HepG2 (cell line): Measurements from ENCODE around the gene MLLT10. TPM values are rescaled to one million over a fixed set of nuclear protein-coding genes. Genes with fewer than 3 reads are reported as not detected.
A peak's percentile ranks its signal among the peaks of the same experiment; 100 is the strongest.

ENCODE experiments used
- CCDC6 ChIP-seq: sonication (generic); formaldehyde crosslinking; IDR thresholded peaks from 2 replicates; pipeline ENCODE4 v1.8.1; 2022; ENCODE audit warnings: mild to moderate bottlenecking, missing genetic modification reagents, moderate library complexity
- ELF1 ChIP-seq: sonication (generic); formaldehyde crosslinking; IDR thresholded peaks from 2 replicates; pipeline ENCODE4 v1.4.0; 2020; ENCODE audit warnings: missing genetic modification reagents
- FOXA3 ChIP-seq: IDR thresholded peaks from 2 replicates; pipeline ENCODE4 v1.6.1; 2016; ENCODE audit warnings: missing genetic modification reagents, missing compliant biosample characterization
- GMEB1 ChIP-seq: sonication (generic); formaldehyde crosslinking; IDR thresholded peaks from 2 replicates; pipeline ENCODE4 v1.5.1; 2020; ENCODE audit warnings: missing genetic modification reagents, mild to moderate bottlenecking, borderline replicate concordance
- MAZ ChIP-seq, 2 experiments: sonication (generic) in 1 of 2; formaldehyde crosslinking in 1 of 2; IDR thresholded peaks; 2 replicates each; pipeline versions ENCODE4 v1.5.0 to v1.6.1; 2012 to 2020; ENCODE audit warnings: low read depth in 2 of 2, mild to moderate bottlenecking in 2 of 2, borderline replicate concordance in 1 of 2, improper control_type of control experiment in 1 of 2, low read length in 1 of 2, missing genetic modification reagents in 1 of 2, moderate library complexity in 1 of 2
- PCBP1 ChIP-seq: fragments of 200-400 bp; formaldehyde crosslinking; IDR thresholded peaks from 2 replicates; pipeline ENCODE4 v1.6.1; 2017; ENCODE audit warnings: mild to moderate bottlenecking, low read depth, low read length, borderline replicate concordance
- PITX1 ChIP-seq: sonication (generic); formaldehyde crosslinking; IDR thresholded peaks from 2 replicates; pipeline ENCODE4 v1.5.1; 2020; ENCODE audit warnings: mild to moderate bottlenecking, missing genetic modification reagents
- RFX3 ChIP-seq: IDR thresholded peaks from 2 replicates; pipeline ENCODE4 v1.6.1; 2016; ENCODE audit warnings: missing biosample characterization, missing genetic modification reagents
- SAP130 ChIP-seq: IDR thresholded peaks from 2 replicates; pipeline ENCODE4 v1.6.1; 2016; ENCODE audit warnings: low read depth
- ZC3H4 ChIP-seq: sonication (generic); formaldehyde crosslinking; IDR thresholded peaks from 2 replicates; pipeline ENCODE4 v1.4.0; 2020; ENCODE audit warnings: missing genetic modification reagents, borderline replicate concordance
- ZFP91 ChIP-seq: sonication (generic); formaldehyde crosslinking; IDR thresholded peaks from 2 replicates; pipeline ENCODE4 v1.9.0; 2022; ENCODE audit warnings: missing genetic modification reagents, mild to moderate bottlenecking, borderline replicate concordance
- ZKSCAN1 ChIP-seq: fragments of 150-350 bp; IDR thresholded peaks from 2 replicates; pipeline ENCODE4 v1.6.1; 2014; ENCODE audit warnings: low read length
- ZNF136 ChIP-seq: sonication (generic); formaldehyde crosslinking; IDR thresholded peaks from 2 replicates; pipeline ENCODE4 v1.8.1; 2022; ENCODE audit warnings: low read depth, mild to moderate bottlenecking, moderate library complexity, missing genetic modification reagents
- ZNF296 ChIP-seq: sonication (generic); formaldehyde crosslinking; conservative IDR thresholded peaks from 2 replicates; pipeline ENCODE4 v1.5.0; 2020; ENCODE audit warnings: mild to moderate bottlenecking, missing genetic modification reagents
- ZNF333 ChIP-seq: sonication (generic); formaldehyde crosslinking; IDR thresholded peaks from 2 replicates; pipeline ENCODE4 v1.4.0; 2020; ENCODE audit warnings: mild to moderate bottlenecking, missing genetic modification reagents, borderline replicate concordance
- ZNF354B ChIP-seq: sonication (generic); formaldehyde crosslinking; IDR thresholded peaks from 2 replicates; pipeline ENCODE4 v1.8.0; 2022; ENCODE audit warnings: mild to moderate bottlenecking, missing genetic modification reagents
- ZNF570 ChIP-seq: sonication (generic); formaldehyde crosslinking; IDR thresholded peaks from 2 replicates; pipeline ENCODE4 v1.4.0; 2020; ENCODE audit warnings: mild to moderate bottlenecking, missing genetic modification reagents, borderline replicate concordance
- ZNF691 ChIP-seq: sonication (generic); formaldehyde crosslinking; IDR thresholded peaks from 2 replicates; pipeline ENCODE4 v1.4.0; 2020; ENCODE audit warnings: missing genetic modification reagents, low read depth, mild to moderate bottlenecking, borderline replicate concordance
- ZNF839 ChIP-seq: sonication (generic); formaldehyde crosslinking; IDR thresholded peaks from 2 replicates; pipeline ENCODE4 v1.4.0; 2020; ENCODE audit warnings: missing genetic modification reagents, mild to moderate bottlenecking, borderline replicate concordance
- ZNF850 ChIP-seq: sonication (generic); formaldehyde crosslinking; conservative IDR thresholded peaks from 2 replicates; pipeline ENCODE4 v1.9.0; 2021; ENCODE audit warnings: mild to moderate bottlenecking, missing genetic modification reagents
- ZUFSP ChIP-seq: sonication (generic); formaldehyde crosslinking; IDR thresholded peaks from 2 replicates; pipeline ENCODE4 v1.9.0; 2021; ENCODE audit warnings: missing genetic modification reagents, mild to moderate bottlenecking, borderline replicate concordance
- polyA plus RNA-seq, 8 experiments: library from polyadenylated mRNA; depleted of rRNA in 3 of 8; stranded (reverse) in 7 of 8; unstranded in 1 of 8; fragments of >200 nt; fragmentation: Illumina TruSeq in 4 of 8; extraction: Trizol in 4 of 8; gene quantifications; 2 replicates each; pipeline versions ENCODE4 v1.2.1 to v1.2.3, GENCODE V29; 2011 to 2016; ENCODE audit warnings: low read depth in 4 of 8, missing spikeins in 1 of 8, mixed read lengths in 1 of 8; ENCODE audit not compliant: insufficient read depth in 1 of 8
- total RNA-seq, 5 experiments: library from RNA; depleted of rRNA; stranded (reverse); fragments of >200 nt; fragmentation: Illumina TruSeq; extraction: Trizol; gene quantifications; 2 replicates each; pipeline ENCODE4 v1.2.3, GENCODE V29; 2016; ENCODE audit warnings: low read depth in 1 of 5

Gene MLLT10
- total and polyA plus RNA-seq, 2 of the 13 experiments (the other 11 are each of a cell fraction or from before 2014, with no cell fraction given) = 51.3 to 84.1 TPM

GRCh38 chr10:21496343-21497176 lies 37.5 kb upstream of the MLLT10 start (continued):
- TF ChIP-seq MAZ (IDR thresholded peaks at IDR 0.05; ENCODE audit: borderline replicate concordance, low read depth, low read length) = no peak; the same call in 1 of the 2 replicates
- no peak; the same call in 1 of the 2 replicates for TF ChIP-seq MAZ (CRISPR knock-in tag; IDR thresholded peaks at IDR 0.05; ENCODE audit: low read depth)
- no peak for TF ChIP-seq ZNF850
- TF ChIP-seq ZKSCAN1 = no peak
- peak; percentile 68 for TF ChIP-seq GMEB1
- TF ChIP-seq PCBP1 = no peak; the same call in 1 of the 2 replicates
- TF ChIP-seq ZNF839 = no peak
- TF ChIP-seq CCDC6 (CRISPR knock-in tag) = no peak; the same call in 1 of the 2 replicates
- no peak for TF ChIP-seq SAP130 (CRISPR knock-in tag)
- TF ChIP-seq ZNF136 (CRISPR knock-in tag) = 0 out of 2 replicates have a peak, but pooled peaks have one; percentile 79
- TF ChIP-seq ZUFSP (CRISPR knock-in tag) = no peak
- no peak for TF ChIP-seq ZNF570 (CRISPR knock-in tag)
- TF ChIP-seq ELF1 (CRISPR knock-in tag) = no peak
- no peak for TF ChIP-seq RFX3 (CRISPR knock-in tag)
- no peak for TF ChIP-seq ZNF354B (CRISPR knock-in tag)
- peak; percentile 94; the same call in 1 of the 2 replicates for TF ChIP-seq ZFP91 (CRISPR knock-in tag)
- no peak for TF ChIP-seq ZNF691 (CRISPR knock-in tag)
- peak; percentile 70; the same call in 1 of the 2 replicates for TF ChIP-seq PITX1
- no peak for TF ChIP-seq ZNF296 (CRISPR knock-in tag)
- no peak for TF ChIP-seq FOXA3
- peak; percentile 93; the same call in 1 of the 2 replicates for TF ChIP-seq ZC3H4 (CRISPR knock-in tag)
- peak; percentile 83 for TF ChIP-seq ZNF333 (CRISPR knock-in tag)
